ENCODE data around the gene KRT28.
A peak's percentile ranks its signal among the peaks of the same experiment; 100 is the strongest.
"Not testable (repeated sequence)": the region's sequence is repeated elsewhere in the genome, so short reads cannot be mapped to it uniquely, and the experiment has no call there.

Gene KRT28

DNA sequence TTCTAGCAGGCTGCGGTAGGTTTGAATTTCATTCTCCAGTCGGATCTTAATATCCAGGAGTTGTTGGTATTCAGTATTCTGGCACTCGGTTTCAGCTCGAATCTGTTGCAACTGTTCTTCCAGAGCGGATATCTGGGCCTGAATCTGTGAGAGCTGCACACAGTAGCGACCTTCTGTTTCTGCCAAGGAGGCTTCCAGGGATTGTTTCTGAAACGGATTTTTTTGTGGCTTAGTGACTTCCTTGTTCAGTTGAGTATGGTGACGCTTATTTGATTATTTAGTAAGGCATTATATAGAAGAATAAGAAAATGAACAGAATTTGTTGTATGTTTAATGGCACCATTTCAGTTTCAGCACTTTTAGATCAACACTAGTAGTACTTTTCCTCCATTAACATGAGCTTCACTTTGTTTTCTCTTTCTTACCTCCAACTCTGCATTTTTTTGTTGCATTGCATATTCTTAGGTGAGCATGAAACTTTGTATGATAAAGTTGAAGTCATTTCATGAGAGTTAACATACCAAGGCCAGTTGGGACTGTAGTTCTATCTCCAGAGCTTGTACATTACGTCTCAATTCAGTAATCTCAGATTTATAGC lies 19.9 kb upstream of the KRT28 start:
- no peak overlapping the region for H3K4me3 ChIP-seq (ENCODE audit: low read depth, low read length)
- TF ChIP-seq, protein P1, sequence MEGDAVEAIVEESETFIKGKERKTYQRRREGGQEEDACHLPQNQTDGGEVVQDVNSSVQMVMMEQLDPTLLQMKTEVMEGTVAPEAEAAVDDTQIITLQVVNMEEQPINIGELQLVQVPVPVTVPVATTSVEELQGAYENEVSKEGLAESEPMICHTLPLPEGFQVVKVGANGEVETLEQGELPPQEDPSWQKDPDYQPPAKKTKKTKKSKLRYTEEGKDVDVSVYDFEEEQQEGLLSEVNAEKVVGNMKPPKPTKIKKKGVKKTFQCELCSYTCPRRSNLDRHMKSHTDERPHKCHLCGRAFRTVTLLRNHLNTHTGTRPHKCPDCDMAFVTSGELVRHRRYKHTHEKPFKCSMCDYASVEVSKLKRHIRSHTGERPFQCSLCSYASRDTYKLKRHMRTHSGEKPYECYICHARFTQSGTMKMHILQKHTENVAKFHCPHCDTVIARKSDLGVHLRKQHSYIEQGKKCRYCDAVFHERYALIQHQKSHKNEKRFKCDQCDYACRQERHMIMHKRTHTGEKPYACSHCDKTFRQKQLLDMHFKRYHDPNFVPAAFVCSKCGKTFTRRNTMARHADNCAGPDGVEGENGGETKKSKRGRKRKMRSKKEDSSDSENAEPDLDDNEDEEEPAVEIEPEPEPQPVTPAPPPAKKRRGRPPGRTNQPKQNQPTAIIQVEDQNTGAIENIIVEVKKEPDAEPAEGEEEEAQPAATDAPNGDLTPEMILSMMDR (IDR thresholded peaks at IDR 0.05; ENCODE audit: borderline replicate concordance, insufficient read depth, low read depth, low read length), result no peak

DNA sequence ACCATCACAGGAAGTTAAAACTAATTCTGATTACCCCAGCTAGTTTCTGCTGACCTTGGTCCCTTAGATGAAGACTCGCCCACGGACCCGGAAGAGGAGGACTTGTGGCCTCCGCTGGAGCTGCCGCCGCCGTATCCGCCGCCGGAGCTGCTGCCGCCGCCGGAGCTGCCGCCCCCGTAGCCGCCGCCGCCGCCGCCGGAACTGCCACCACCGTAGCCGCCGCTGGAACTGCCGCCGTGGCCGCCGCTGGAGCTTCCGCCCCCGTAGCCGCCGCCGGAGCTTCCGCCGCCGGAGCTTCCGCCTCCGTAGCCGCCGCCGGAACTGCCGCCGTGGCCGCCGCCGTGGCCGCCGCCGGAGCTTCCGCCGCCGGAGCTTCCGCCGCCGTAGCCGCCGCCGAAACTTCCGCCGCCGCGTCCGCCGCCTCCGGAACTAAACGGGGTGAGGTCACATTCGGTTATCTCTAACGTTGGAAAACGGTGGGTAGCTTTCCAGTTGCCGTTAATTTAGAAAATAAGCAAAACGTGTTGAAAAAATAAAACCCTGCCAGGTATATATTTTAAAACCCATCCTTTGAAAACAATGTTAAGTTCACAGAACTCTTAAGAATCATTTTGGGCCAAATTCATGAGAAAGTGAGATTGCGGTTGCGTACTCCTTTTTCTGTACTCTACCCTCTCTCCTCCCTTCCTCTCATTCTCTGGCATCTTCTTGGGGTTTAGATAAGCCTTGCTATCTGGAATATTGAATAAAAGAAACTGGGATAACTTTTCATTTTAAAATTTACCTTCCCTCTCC lies 19.2 kb upstream of the KRT28 start:
- TF ChIP-seq, protein P1 (IDR thresholded peaks at IDR 0.05; ENCODE audit: borderline replicate concordance, insufficient read depth, low read depth, low read length), result no peak
- H3K4me3 ChIP-seq (ENCODE audit: low read depth, low read length), result peak overlapping the region; percentile 61

DNA sequence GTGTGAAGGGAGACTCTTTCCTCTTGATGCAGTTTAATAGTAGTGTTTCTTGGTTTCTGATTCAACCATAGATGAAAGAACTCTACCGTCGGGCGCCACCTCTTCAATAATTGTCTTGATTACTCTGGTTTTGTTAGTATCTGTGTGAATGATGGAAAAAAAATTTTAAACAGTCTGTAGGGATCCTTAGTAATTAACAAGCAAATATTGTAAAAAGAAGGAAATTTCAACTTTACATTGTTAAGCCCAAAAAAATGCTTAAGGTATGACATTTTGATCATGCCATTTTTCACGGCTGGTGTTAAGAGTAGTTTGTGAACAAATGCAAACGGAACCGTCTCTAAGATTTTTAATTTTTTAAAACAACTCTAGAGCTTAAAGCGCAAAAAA lies 18.6 kb upstream of the KRT28 start:
- peak overlapping the region; percentile 61 for H3K4me3 ChIP-seq (ENCODE audit: low read depth, low read length)
- TF ChIP-seq, protein P1 (IDR thresholded peaks at IDR 0.05; ENCODE audit: borderline replicate concordance, insufficient read depth, low read depth, low read length), result no peak

DNA sequence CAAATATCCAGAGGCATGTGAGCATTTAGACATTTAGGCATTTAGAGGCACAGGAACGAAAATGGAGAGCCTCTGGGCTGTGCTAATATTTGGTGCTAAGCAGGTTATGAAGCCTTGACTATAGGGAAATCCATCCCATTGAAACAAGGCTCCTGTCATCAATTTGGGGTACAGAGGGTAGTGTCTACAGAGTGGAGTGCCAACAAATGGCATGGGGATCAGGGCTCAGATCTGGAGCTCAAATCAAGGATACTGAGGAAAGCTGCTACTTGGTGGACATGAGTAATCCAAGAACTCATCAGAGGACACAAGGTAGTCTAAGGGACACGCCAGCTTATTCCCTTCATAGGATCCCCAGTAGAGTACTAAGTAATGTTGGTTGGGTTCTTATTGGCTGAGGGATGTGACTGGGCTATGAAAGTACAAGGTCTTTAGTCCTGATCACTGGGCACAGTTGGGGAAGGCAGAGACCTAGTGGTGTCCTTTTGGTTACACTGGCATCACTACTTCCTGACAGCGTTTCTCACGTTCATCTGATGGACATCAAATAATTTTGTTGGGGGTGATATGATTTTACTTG lies 17.4 kb upstream of the KRT28 start:
- TF ChIP-seq, protein P1 (IDR thresholded peaks at IDR 0.05; ENCODE audit: borderline replicate concordance, insufficient read depth, low read depth, low read length), result no peak
- no peak overlapping the region for H3K4me3 ChIP-seq (ENCODE audit: low read depth, low read length)

DNA sequence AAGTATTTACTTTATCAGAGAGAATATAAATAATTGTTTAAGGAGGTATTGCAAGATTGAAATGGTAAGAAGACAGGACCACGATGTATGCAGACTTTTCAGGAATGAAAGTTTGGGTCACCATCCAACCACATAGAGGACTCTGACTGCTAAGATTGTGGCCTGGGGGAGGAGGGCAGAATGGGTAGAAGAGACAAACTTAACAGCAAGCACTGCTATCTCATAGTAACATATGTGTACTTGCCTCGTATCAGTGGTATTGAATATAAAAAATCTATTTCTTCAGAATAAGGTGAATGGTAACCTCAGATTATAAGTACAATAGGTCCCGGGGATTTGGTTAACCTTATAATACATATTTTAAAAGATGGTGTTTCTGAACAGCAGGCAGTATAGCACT lies 16.8 kb upstream of the KRT28 start:
- no peak overlapping the region for H3K4me3 ChIP-seq (ENCODE audit: low read depth, low read length)
- TF ChIP-seq, protein P1 (IDR thresholded peaks at IDR 0.05; ENCODE audit: borderline replicate concordance, insufficient read depth, low read depth, low read length), result no peak

DNA sequence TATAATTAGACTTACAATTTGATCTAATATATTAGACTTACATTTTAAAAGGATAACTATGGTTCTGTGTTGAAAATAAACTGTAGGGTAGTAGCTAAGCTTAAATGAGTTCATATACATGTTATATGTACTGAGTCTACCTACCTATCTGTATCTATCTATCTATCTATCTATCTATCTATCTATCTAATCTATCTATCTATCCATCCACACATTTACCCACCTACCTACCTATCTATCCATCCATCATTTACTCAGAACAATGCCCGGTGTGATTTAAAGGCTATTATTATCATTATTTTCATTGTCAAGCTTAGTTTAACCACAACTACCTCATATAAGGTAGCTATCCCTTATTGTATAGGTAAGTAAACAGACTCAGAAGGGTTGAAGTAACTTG lies 15.6 kb upstream of the KRT28 start:
- TF ChIP-seq, protein P1 (IDR thresholded peaks at IDR 0.05; ENCODE audit: borderline replicate concordance, insufficient read depth, low read depth, low read length), result no peak
- no peak overlapping the region for H3K4me3 ChIP-seq (ENCODE audit: low read depth, low read length)

DNA sequence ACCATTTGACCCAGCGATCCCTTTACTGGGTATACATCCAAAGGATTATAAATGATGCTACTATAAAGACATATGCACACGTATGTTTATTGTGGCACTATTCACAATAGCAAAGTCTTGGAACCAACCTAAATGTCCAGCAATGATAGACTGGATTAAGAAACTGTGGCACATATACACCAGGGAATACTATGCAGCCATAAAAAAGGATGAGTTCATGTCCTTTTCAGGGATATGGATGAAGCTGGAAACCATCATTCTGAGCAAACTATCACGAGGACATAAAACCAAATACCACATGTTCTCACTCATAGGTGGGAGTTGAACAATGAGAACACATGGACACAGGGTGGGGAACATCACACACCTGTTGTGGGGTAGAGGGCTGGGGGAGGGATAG lies 14.9 kb upstream of the KRT28 start:
- H3K4me3 ChIP-seq (ENCODE audit: low read depth, low read length), result not testable (repeated sequence)
